Measurements from ENCODE around the gene C21orf58.

GRCh38 chr21:46319186-46319585 lies 4.5 kb downstream of the C21orf58 start:
- TF ChIP-seq, protein P1, sequence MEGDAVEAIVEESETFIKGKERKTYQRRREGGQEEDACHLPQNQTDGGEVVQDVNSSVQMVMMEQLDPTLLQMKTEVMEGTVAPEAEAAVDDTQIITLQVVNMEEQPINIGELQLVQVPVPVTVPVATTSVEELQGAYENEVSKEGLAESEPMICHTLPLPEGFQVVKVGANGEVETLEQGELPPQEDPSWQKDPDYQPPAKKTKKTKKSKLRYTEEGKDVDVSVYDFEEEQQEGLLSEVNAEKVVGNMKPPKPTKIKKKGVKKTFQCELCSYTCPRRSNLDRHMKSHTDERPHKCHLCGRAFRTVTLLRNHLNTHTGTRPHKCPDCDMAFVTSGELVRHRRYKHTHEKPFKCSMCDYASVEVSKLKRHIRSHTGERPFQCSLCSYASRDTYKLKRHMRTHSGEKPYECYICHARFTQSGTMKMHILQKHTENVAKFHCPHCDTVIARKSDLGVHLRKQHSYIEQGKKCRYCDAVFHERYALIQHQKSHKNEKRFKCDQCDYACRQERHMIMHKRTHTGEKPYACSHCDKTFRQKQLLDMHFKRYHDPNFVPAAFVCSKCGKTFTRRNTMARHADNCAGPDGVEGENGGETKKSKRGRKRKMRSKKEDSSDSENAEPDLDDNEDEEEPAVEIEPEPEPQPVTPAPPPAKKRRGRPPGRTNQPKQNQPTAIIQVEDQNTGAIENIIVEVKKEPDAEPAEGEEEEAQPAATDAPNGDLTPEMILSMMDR (IDR thresholded peaks at IDR 0.05 in 4 of 5, conservative IDR thresholded peaks at IDR 0.05 in 1 of 5), result no peak
- no peak for TF ChIP-seq POLR2A (IDR thresholded peaks at IDR 0.05)

All from gastrocnemius medialis (tissue), 4 donors.